Measurements from ENCODE around the gene BEND5.

- TF ChIP-seq, protein P1, sequence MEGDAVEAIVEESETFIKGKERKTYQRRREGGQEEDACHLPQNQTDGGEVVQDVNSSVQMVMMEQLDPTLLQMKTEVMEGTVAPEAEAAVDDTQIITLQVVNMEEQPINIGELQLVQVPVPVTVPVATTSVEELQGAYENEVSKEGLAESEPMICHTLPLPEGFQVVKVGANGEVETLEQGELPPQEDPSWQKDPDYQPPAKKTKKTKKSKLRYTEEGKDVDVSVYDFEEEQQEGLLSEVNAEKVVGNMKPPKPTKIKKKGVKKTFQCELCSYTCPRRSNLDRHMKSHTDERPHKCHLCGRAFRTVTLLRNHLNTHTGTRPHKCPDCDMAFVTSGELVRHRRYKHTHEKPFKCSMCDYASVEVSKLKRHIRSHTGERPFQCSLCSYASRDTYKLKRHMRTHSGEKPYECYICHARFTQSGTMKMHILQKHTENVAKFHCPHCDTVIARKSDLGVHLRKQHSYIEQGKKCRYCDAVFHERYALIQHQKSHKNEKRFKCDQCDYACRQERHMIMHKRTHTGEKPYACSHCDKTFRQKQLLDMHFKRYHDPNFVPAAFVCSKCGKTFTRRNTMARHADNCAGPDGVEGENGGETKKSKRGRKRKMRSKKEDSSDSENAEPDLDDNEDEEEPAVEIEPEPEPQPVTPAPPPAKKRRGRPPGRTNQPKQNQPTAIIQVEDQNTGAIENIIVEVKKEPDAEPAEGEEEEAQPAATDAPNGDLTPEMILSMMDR (IDR thresholded peaks at IDR 0.05; ENCODE audit: control extremely low read depth in 1 of 3, insufficient read depth in 1 of 3, low read depth in 1 of 3, low read length in 3 of 3): no peak
- TF ChIP-seq TEAD4 (IDR thresholded peaks at IDR 0.05; ENCODE audit: low read depth, low read length) (no peak), KDM5A (IDR thresholded peaks at IDR 0.05; ENCODE audit: low read length) (no peak), SAP30 (IDR thresholded peaks at IDR 0.05; ENCODE audit: insufficient read depth, insufficient replicate concordance, low read length) (no peak), RAD21 (IDR thresholded peaks at IDR 0.05 in 1 of 2, conservative IDR thresholded peaks at IDR 0.05 in 1 of 2; ENCODE audit: low read depth in 2 of 2, low read length in 2 of 2) (no peak), POLR2A (IDR thresholded peaks at IDR 0.05; ENCODE audit: control extremely low read depth in 1 of 2, low read depth in 2 of 2, low read length in 2 of 2) (no peak), EZH2 (IDR thresholded peaks at IDR 0.05; ENCODE audit: low read depth, low read length, severe bottlenecking) (no peak), FOSL1 (IDR thresholded peaks at IDR 0.05; ENCODE audit: insufficient read depth, low read depth, low read length) (no peak), CHD2 (IDR thresholded peaks at IDR 0.05; ENCODE audit: low read length) (no peak), ZNF274 (IDR thresholded peaks at IDR 0.05; ENCODE audit: borderline replicate concordance, extremely low read depth, low read length) (no peak)
Observed at GRCh38 chr1:48726557-48727215, 50.0 kb downstream of the BEND5 start.

Measured in H1 (cell line).